ENCODE results near the gene SLC2A6.

SLC2A6 gene

DNA sequence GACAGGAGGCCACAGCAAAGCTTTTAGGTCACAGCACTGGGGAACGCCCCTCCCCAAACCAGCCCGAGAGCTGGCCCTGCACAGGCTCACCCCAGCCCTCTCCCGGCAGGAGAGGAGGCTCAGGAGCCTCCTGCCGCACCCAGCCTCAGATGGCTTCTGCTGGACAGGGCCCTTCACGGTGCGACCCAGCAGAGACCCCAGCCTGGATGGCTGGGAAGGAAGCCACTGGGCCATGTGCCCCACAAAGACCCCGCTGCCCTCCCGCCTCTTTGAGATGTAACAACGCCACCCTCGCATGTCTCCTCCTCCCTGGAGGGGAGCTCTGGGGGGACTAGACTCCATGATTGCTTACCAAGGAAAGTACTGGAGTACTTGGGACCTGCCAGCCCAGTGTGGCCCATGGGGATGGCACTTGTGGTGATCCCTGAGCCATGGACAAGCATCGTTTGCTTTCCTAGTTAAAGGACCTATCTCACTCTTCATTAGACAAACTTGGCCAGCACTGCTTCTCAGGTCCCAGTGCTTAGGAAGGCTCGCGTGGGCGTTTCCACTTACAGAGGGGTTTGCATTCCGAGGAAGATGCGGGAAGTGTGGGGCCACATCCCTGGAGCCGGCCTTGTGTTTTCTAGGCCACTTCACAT lies 36.8 kb upstream of the SLC2A6 start:
- DNase-seq, result no peak

DNA sequence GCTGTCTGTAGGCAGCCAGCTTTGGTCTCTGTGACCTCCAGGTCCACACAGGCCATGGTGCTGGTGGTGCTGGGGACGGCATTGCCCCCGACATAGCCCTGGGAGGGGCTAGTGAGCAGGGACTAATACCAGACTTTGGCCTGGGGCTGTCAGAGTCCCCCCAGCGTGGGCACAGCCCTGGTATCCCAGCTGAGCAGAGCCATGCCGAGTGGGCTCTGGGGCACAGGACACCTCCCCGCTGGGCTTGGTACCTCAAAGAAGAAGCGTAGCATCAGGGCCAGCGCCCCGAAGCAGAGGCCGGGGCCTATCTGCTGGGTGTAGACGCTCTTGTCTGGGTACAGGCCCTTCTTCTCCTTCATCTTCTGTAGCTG lies 36.3 kb upstream of the SLC2A6 start:
- DNase-seq, result no peak

DNA sequence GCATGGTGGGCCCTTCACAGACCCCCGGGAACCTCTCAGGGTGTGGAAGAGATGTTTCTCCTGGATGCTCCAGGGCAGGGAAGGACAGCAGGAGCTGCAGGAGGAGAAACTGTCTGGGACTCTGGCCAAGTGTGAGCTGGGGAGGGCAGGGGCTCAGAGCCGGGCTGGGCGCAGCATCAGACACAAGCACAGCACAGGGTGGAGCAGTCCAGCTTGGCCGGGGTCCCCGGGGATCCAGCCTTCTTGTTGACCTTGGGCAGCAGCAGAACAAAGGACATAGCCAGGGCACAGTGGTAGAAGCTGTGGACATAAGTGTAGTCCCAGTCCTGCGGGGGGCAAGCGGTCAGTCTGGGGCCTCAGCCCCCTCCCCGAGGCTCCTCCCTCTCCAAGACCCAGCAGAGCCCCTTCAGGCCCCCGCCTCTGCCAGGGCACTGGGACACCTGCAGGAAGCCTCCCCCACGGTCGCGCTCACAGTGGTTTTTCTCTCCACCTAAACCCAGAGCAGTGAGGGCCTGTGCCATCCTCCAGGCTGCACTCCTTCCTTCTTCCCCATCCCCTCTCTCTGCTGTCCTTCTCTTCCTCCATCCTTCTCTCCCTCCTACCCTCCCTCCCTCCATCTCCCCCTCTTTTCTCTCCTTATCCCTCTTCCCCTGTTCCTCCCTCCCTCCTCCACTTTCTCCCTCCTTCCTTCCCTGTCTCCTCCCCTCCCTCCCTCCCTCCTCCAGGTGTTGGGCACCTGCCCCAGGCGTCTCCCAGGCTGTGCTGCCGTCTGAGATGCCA lies 35.8 kb upstream of the SLC2A6 start:
- DNase-seq, result no peak

DNA sequence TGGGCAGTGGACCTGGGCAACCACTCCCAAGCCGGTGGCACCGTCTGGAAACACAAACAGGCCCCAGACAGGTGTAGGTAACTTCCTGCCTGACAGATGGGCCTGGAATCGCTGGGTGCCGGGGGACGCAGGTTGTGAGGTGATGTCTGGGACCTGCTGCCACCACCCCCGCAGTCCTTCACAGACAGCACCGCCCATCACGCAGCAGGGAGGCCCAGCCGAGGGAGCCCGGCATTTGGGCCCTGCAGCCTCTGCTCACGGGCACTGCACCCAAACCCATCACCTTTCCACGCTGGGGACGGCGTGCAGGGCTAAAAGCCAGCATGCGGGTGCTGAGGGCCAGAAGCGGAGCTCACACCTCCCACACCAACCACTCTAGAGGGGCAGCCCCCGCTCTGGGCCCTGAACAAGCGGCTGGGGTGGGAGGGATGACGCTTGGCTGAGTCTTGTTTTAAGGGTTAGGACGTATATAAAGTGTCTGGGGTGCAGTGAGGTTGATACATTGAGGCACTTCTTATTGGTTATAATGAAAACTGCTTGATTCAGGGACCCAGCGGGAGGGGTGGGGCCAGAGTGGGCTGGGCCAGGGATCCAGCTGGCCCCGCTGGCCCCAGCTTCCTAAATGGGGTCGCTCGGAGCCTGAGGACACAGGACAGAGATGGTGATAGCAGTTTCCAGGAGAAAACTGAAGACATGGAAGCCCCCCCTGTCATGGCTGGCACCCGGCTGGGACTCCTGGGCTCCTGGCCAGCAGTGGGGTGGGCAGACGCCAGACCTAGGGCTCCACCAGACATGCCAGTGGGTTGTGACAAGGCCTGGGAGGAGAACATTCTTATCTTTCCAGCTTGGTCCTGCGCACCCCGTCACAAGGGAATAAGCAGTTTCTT lies 34.6 kb upstream of the SLC2A6 start:
- DNase-seq, result no peak

DNA sequence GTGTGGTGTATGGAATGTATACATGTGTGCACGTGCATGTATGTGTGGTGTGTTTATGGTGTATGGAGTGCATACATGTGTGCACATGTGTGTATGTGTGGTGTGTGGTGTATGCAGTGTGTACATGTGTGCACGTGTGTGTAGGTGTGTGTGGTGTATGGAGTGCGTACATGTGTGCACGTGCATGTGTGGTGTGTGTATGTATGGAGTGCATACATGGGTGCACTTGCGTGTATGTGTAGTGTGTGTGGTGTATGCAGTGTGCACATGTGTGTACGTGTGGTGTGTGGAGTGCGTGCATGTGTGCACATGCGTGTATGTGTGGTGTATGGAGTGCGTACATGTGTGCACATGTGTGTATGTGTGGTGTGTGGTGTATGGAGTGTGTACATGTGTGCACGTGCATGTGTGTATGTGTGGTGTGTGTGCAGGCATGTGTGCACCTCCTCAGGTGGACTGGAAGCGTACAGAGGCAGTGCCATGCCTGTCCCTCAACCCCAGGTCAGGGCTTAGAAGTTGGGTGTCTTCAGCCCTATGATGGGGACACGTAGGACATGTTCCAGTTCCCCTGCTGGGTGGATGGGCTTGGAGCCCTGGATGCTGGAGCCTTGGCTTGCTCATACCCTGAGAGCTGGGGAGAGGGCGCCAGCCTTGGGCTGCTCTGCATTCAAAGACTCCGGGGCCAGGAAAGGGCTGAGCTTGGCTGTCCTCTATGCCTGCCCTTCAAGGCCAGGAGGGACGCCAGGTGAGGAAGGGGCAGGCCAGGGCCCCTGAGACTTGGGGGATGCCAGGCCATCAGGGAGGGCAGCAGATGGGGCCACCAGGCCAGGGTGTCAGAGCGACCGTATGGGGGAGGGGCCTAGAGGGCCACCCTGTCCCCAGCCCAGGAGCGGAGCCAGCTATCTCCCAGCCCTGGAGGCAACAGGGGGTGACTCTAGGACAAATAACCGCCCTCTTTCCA lies 33.6 kb upstream of the SLC2A6 start:
- no peak for DNase-seq

DNA sequence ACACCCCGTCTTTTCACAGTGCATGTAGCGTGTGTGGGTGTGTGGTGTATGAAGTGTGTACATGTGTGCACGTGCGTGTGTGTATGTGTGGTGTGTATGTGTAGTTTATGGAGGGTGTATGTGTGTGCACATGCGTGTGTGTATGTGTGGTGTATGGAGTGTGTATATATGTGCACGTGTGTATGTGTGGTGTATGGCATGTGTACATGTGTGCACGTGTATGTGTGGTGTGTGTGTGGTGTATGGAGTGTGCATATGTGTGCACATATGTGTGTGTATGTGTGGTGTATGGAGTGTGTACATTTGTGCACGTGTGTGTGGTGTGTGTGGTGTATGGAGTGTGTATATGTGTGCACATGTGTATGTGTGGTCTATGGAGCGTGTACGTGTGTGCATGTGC lies 32.7 kb upstream of the SLC2A6 start:
- no peak for DNase-seq

DNA sequence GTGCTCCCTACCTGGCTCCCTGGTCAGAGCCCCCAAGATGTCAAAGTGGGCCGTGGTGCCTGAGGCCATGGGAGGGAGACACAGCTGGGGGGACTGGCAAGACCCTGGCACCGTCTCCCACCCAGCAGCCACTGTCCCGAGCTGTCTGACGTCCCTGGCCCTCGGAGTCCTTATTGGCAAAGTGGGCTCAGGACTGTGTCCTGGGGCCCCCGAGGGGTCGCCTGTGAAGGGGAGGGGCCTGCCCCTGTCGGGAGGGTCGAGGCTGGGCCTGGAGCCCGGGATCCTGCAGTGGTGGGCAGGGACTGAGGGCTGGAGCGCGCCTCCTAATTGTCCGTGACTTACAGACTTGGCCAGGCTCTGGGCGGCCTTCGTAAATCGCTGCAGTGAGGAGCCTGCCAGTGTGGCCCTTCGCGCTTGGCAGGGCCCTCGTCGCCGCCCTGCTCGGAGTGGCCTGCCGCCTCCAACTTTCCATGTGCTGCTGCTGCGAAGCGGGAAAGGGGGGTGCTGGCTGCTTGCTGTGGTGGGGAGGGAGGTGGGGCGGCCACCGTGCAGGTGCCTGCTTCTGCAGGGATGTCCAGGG lies 32.1 kb upstream of the SLC2A6 start:
- DNase-seq, result no peak

DNA sequence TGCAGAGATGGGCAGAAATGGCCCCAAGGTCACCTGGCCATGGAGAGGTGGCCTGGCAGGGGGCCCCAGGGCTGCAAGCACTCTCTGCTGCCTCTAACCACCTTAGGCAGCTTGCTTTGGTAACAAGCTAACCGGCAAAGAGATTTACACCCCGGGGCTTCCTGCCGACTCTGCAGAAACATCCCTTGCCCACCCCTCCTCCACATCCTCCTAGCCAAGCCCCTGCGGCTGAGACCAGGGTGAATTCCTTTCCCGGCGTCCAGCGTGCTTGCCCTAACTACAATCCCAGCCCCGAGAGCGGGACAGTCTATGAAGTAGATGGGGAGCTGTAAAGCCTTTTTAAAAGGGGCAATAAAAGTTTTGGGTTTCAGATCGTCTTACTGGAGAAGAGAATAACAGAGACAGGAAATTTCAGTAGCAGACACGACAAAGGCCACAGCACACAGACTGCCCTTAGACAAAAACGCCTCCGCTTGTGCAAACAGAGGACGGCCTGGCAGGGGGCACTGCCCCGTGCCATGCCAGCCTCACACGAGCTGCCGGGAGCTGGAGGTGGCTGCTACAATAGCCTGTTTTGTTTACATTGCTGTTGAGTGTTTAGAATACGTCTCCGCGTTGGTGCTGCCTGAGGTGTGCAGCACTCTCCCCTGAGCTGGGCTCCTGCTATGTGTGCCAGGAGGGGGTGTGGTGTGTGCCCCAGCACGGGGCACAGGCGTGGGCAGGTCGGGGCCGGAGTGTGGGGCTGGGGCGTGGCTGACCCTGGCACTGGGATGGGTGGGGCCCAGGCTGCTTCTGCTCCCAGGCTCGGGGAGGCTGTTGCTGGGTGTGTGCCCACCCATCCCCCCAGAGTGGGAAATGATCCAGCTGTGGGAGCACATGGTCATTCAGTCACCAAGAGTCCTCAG lies 30.5 kb upstream of the SLC2A6 start:
- no peak for DNase-seq

DNA sequence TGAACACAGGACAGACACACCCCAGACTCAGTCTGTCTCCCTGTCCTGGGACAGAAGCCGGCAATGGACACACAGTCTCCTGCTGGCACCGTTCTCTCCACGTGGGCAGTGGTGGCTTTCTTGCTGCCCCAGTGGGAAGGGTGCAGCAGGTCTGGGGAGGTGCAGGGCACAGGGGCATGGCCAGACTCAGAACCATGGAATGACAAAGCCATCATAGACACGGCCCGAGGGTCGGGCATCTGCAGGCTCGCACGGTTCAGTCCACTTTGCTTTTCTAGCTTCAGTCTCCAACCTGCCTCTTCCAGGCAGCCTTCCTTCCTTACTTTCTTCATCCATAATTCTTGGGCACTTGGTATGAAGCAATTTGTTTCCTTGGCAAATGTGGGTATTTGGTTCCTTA lies 29.1 kb upstream of the SLC2A6 start:
- no peak for DNase-seq

DNA sequence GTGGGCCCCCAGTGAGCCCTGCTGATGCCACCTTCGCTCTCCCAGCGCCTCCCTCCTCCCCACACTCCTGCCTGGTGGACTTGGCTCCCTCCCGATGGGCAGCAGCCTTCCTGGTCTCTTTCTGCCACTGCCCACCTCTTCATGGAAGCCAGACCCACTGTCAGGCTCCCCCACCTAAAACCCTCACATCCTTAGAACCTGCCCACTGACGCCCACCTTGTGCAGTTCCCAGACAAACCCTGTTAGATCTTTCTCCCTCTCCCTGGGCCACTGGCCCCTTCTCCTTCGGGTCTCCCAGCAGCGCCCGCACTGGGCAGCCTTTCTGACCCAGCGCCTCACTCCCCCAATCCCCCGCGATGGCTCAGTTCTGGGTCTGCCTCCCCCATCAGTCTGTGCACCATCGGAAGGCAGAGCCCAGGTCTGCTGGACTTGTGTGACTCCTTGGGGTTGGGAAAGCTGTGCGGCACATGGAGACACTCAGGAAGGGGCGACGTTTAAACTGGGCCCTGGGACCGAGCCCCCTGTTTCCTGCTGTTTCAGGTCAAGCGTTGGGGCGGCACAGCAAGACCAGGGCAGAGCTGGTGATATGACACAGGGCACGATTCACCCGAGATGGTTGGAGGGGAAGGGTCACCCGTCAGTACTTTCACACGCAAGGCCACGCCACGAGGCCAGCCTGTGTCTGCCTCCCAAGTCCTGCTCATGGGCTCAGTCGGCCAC lies 28.5 kb upstream of the SLC2A6 start:
- DNase-seq, result no peak

DNA sequence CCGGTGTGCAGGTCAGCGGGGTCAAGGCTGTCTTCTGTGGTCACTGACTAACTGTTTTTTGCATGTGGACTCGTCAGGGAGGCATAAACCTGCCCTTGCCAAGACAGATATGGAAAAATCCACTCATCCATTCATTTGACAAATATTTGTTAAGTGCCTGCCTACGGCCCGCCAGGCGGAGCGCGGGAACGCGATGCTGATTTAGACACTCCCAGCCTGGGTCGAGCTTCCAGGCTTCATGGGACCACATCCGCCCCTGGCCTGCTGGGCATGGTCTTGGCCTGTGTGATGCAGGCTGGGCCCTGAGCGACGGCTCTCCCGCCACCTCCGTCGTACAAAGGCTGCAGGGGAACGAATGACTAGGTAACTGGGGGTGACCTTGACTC lies 27.7 kb upstream of the SLC2A6 start:
- no peak for DNase-seq

DNA sequence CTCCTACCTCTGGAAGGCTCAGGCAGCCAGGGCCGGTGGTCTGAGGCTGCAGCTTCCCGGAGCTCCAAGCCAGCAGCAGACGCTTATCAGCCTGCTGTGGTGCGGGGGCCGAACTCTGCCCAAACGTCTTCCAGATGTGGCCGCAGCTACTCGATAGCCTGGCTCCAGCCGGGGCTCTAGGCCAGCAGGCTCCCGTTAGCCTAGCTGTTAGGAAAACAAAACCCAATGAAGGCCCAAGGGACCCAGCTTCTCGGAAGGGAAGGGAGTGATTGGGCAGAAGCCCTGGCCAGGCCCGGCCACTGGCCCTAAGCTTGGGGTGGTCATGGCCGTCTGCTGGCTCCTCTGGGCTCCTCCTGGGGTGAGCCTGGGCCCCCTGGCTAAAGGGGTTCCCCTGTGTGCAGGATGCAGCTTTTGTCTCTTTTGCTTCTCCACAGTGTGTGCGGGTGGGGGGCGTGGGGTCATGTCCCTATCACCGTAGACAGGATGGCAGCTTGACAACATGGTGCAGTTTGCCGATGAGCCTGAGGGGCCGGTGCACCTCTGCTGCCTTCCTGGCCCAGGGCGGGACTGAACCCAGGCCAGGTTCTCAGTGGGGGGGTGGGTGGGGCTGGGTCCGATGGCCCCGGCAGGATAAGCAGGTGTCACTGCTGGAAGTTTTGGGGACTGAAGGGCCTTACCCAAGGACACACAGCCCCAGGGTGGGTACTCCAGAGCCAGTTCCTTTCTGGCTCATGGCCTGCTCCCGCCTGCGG lies 27.2 kb upstream of the SLC2A6 start:
- no peak for DNase-seq

DNA sequence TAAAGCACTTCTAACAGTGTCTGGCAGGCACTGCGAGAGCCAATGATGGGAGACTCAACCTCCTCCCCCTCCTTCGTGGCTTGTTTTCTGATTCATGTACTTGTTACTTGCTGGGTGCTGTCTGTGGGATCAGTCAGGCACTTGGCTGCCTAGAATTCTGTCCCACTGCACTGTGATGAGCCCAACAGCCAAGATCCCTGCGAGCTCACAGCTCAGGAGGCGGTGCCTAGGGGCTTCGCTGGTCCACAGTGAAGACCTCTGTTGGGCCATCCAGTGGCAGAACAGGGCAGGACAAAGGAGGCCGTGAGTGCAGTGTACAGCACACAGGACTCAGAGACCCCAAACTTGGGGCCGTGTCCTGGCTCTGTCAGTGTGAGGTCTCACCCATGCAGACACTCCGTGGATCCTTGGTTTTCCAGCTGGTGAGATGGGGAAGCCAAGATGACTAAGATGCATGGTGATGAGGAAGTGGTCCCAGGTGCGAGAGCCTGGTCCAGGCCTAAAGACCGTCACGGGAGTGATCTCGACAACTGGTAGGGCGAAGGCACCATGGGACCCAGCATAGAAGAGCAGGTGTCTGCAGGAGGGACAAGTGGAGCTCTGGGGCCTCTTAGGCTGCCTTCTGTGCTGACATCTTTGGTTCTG lies 26.4 kb upstream of the SLC2A6 start:
- no peak for DNase-seq

DNA sequence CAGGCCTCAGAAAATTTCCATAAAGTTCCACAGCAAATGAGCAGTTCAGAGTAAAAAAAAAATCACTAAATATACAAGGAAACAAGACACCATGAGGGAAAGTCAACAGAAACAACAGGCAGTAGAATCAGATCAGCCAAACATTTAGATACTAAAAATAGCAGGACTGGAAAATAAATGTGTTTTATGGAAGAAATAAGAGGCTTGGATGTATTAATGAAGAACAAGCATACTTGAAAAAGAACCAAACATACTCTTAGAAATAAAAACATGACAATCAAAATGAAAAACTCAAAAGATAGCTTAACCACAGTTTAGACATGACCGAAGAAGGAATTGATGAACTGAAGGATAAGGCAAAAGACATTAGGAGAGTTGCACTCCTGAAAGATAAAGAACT lies 23.2 kb upstream of the SLC2A6 start:
- DNase-seq, result no peak

DNA sequence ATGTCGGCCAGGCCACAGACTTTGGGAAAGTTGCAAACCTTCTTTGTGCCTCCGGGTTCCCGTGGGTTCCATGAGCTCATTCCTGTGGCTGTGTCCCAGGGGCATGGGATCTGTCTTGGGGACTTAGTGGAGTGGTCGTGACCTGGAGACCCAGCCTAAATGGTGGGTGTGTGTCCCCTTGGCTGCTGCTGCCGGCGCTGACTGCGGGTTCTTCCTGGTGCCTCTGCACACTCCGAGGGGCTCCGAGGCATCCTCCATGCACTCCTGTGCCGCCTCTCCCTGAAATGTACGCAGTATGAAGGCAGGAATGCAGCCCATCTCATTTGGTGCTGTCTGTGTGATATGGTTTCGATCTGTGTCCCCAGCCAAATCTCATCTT lies 21.0 kb upstream of the SLC2A6 start:
- DNase-seq, result no peak

DNA sequence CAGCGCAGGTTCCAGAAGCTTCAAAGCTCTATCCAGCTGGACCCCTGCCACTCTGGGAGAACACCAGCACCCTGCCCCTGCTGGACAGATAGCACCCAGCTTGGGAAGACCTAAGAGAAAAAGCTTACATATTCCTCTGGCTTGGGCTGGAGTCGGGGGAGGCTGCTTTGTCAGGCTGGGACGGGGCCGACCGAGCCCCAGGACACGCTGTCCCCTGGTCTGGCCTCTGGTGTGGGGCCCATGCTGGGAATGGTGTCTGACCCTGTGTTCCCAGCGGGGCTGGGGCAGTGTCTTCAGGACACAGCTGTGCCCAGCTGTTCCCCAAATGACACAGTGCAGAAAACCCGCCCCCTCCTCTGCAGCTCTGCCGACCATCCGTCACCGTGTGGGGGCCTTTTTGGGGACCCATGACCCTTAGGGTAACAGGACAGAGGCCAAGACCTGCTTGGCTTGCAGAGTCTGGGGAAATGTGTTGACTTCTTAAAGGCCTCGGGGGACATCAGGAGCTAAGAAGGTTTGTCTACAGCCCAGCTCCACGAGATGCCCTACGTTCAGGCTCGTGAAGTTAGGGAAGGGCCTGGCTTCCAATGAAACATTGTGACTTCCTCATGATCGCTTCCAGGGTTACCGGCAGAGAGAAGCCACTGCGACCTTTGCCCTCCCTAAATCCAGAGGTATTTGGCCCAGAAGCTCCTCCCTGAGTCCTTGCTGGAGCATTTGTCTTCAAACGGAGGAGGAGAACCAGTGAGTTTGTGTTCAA lies 20.4 kb upstream of the SLC2A6 start:
- no peak for DNase-seq

DNA sequence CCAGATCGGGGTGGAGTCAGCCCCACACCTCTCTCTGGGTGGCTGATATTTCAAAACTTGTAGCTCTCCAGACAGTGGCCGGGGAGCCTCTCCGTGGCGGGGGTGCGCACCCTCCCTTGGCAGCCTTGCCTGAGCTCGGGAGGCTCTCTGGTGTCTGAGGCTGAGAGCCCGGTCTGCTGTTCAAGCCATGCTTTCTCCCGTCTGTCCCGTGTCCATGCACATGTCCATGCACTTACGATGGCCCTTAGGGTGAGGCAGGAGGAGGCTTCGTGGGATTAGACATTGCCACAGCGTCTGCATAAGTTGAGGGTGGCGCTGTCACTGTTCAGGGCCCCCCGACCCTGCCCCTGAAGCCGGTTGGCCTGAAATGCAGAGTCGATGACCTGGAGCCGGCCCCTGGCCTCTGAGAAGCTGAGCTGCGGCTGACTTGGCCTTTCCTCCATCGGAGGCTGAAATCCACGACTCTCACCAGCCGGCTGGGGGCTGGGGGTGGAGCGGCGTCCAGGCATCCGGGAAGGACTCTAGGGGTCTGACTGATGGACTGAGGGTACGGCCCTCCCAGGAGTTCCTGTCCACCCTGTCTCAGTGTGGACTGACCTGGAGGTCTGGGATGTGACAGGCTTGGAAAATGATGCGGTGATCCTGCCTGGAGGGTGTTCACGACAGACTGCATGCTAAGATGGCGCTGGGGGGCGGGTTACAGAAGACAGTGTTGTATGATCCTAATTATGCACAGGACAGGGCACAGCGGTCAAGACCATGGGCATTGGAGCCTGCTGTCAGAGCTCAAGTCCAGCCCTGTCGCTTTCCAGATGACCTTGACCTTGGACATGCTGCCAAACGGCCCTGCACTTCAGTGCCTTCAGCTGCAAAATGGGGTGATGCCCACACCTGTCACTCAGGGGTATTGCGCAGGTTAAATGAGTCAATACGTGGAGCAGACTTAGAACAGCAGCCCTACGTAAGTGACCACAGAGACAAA lies 18.3 kb upstream of the SLC2A6 start:
- DNase-seq, result no peak

All from SW 1271 (cell line).